C4-2B (cell line): ENCODE results near the gene SEC22A.

Source experiments
- H3K27ac ChIP-seq: fragments of 450-650 bp; 2 replicates; pipeline ENCODE4 v1.5.1; 2017
- ZFX ChIP-seq: fragments of 450-650 bp; IDR thresholded peaks from 2 replicates; pipeline ENCODE4 v1.6.1; 2017
- TF ChIP-seq, protein P1 (sequence below): fragments of 450-650 bp; conservative IDR thresholded peaks from 2 replicates; pipeline ENCODE4 v1.5.1; 2017; ENCODE audit warnings: mild to moderate bottlenecking

The SEC22A gene

DNA sequence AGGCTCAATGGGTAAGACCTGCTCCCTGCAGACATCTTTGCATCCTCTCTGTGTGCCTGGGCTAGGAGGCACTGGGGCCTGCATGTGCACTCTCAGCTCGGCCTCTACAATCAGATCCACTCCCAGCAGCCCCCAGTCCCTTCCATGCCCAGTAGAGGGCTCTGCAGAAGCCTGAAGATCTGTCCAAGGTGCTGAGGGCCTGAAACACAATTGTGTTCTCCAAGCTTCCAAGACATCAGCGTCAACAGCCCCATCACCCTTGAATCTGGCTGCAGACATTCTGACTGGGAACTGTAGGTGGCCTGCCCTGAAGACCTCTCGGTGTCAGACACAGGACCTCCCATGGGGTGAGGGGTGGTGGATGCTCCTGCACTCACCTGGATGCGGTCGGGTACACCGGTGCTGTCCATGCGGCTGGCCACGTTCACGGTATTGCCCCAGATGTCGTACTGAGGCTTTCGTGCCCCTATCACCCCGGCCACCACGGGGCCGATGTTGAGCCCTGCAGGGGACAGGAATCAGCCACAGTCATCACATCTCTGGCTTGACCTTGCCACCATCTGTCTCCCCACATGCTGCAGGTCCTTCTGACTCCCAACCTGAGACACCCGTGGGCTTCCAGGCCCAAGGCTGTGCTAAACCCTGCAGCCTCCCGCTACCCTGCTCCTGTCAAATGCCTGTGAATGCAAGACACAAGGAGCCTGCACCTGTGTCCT lies 84.7 kb downstream of the SEC22A start:
- TF ChIP-seq, protein P1, sequence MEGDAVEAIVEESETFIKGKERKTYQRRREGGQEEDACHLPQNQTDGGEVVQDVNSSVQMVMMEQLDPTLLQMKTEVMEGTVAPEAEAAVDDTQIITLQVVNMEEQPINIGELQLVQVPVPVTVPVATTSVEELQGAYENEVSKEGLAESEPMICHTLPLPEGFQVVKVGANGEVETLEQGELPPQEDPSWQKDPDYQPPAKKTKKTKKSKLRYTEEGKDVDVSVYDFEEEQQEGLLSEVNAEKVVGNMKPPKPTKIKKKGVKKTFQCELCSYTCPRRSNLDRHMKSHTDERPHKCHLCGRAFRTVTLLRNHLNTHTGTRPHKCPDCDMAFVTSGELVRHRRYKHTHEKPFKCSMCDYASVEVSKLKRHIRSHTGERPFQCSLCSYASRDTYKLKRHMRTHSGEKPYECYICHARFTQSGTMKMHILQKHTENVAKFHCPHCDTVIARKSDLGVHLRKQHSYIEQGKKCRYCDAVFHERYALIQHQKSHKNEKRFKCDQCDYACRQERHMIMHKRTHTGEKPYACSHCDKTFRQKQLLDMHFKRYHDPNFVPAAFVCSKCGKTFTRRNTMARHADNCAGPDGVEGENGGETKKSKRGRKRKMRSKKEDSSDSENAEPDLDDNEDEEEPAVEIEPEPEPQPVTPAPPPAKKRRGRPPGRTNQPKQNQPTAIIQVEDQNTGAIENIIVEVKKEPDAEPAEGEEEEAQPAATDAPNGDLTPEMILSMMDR, result peak; percentile 98
- TF ChIP-seq ZFX, result no peak
- peak overlapping the region; percentile 50 for H3K27ac ChIP-seq

GRCh38 chr3:123287051-123287961 lies 85.6 kb downstream of the SEC22A start:
- TF ChIP-seq, protein P1, result no peak
- TF ChIP-seq ZFX, result no peak
- H3K27ac ChIP-seq, result no peak overlapping the region

DNA sequence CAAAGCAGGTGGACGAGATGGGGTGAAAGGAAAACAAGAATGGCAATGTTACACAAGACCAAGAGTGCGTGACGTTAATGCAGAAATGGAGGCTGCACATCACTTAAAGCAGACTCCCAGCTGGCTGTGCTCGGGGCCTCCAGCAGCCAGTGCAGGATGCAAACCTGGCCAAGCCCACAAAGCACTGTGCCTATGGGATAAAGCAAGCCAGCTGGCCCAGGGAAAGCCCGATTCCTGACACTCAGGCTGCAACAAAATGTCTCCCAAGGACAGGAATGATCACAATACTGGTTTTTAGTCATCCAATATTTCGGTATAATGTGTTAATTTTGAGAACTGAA lies 86.2 kb downstream of the SEC22A start:
- no peak overlapping the region for H3K27ac ChIP-seq
- TF ChIP-seq, protein P1, result no peak
- no peak for TF ChIP-seq ZFX

- no peak overlapping the region for H3K27ac ChIP-seq
- no peak for TF ChIP-seq ZFX
- TF ChIP-seq, protein P1, result no peak
These were observed 87.8 kb downstream of the SEC22A start for GRCh38 chr3:123289391-123290106.

DNA sequence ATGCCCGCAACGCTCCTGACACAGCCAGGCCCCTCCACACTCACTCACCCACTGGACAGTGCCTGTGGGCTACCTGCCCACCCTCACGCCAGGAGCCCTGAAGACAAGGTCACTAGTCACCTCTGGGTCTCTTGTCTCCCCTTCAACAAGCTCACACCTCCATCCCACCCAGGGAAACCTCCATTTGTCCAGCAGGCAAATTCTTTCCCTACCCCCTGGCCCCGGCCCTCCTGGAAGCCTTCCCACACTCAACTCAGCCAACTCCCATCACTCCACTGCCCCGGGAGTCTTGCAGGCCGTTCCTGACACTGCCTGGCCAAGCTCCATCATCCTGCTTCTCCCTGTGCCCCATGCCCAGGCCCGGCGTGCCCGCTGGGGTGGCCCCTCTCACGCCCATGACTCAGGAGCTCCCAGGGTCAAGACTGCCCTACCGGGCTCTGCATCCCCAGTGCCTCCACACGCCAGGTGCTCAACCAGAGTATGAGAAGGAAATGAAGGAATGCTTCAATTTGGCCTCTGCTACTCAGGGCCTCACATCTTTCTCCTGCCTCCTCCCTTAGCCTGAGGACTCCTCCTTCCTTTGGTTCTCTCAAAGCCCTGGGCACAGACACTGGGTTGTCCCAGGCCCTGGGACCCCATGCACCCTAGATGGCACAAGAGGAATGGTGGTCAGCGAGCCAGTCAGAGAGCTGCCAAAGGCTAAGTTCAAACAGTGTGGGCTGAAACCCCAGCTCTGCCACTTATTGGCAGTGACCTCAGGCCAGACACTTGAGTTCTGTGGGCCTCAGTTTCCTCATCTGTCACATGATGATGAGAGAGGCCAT lies 88.6 kb downstream of the SEC22A start:
- TF ChIP-seq ZFX, result no peak
- TF ChIP-seq, protein P1, result no peak
- no peak overlapping the region for H3K27ac ChIP-seq

GRCh38 chr3:123290962-123291361 lies 89.2 kb downstream of the SEC22A start:
- TF ChIP-seq ZFX, result no peak
- TF ChIP-seq, protein P1, result no peak
- no peak overlapping the region for H3K27ac ChIP-seq
